ENCODE measurements around the gene MTFMT. TPM values are rescaled to one million over a fixed set of nuclear protein-coding genes. Genes with fewer than 3 reads are reported as not detected.

MTFMT gene
- total and polyA plus RNA-seq, 9 donors = 11.5 to 30.3 (median 18.9) TPM

DNA sequence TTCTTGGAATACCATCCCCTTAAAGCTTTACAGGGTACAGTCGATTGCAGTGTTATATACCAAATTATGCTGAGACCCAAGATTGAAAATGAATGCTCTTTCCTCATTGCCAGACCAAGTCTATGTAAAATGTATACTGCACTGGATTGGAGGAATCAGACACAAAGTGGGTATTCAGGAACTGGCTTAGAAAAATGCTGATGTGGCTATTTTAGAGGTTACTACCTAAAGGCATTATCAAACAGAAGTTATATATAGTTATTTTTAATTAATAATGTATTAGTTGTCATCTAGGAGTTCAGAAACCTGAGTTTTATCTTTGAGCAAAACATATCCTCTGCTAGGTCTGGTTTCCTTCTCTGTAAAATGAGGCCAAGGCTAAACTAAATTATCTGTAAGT is 36.1 kb downstream of the MTFMT start:
- TF ChIP-seq POLR2A (IDR thresholded peaks at IDR 0.05) = no peak
- TF ChIP-seq, protein P1, sequence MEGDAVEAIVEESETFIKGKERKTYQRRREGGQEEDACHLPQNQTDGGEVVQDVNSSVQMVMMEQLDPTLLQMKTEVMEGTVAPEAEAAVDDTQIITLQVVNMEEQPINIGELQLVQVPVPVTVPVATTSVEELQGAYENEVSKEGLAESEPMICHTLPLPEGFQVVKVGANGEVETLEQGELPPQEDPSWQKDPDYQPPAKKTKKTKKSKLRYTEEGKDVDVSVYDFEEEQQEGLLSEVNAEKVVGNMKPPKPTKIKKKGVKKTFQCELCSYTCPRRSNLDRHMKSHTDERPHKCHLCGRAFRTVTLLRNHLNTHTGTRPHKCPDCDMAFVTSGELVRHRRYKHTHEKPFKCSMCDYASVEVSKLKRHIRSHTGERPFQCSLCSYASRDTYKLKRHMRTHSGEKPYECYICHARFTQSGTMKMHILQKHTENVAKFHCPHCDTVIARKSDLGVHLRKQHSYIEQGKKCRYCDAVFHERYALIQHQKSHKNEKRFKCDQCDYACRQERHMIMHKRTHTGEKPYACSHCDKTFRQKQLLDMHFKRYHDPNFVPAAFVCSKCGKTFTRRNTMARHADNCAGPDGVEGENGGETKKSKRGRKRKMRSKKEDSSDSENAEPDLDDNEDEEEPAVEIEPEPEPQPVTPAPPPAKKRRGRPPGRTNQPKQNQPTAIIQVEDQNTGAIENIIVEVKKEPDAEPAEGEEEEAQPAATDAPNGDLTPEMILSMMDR (IDR thresholded peaks at IDR 0.05) = no peak
- no peak for TF ChIP-seq EP300 (IDR thresholded peaks at IDR 0.05)
- Histone ChIP-seq H3K4me1 (ENCODE audit: insufficient read depth) (peaks cover 2% of the 10 kb centered on the region), H3K9me3 (no peaks in the 10 kb centered on the region), H3K27me3 (no peaks in the 10 kb centered on the region), H3K4me3 (no peak overlapping the region), H3K27ac (no peak overlapping the region), H3K36me3 (no peaks in the 10 kb centered on the region)
- intact Hi-C loops (cut with DNase I) = no loop called here
- DNase-seq = no peak
- 16 to 38% (median 22%) methylated on average over 1 of the region's 1 CpG for WGBS, 3 donors

DNA sequence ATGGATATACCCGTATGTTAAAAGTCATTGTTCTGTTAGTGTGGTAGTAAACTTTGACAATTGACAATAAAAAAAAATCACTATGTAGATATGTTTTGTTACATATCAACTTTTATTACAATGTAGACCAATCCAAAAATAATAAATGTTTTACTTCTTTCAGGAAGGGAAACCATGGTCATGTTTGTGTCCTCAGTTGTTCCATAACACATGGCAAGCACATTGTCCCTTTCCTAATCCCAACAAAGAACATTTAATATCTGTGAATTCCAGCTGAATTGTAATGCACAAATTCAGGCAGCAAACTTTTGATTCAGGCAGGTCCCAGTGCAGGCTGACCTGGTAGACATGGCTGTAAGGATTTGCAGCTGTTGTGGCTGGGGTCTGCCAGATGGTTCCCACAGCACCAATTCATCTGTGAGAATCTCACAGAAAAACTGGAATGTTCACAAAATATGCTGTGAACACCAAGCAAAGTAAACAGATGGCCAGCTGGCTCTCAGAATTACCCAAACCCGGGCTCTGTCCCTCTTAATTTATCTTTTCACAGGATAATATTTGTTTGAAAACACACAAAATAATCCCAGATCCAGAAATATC is 37.8 kb downstream of the MTFMT start:
- no peaks in the 10 kb centered on the region for H3K27me3 ChIP-seq
- no peak overlapping the region for H3K27ac ChIP-seq
- H3K9me3 ChIP-seq = no peaks in the 10 kb centered on the region
- peaks cover 2% of the 10 kb centered on the region for H3K4me1 ChIP-seq (ENCODE audit: insufficient read depth)
- no peaks in the 10 kb centered on the region for H3K36me3 ChIP-seq
- TF ChIP-seq EP300 (IDR thresholded peaks at IDR 0.05) (no peak), POLR2A (IDR thresholded peaks at IDR 0.05) (no peak)
- TF ChIP-seq, protein P1 (IDR thresholded peaks at IDR 0.05) = no peak
- peak in 3 of 5 donors; percentile 36 to 55 (median 44) for DNase-seq
- no peak overlapping the region for H3K4me3 ChIP-seq
- 17 to 26% (median 22%) methylated on average over 2 of the region's 2 CpGs for whole genome bisulfite sequencing, 3 donors
- intact Hi-C loops (cut with DNase I) = no loop called here

GRCh38 chr15:64990168-64990470 is 39.3 kb downstream of the MTFMT start:
- no peaks in the 10 kb centered on the region for H3K27me3 ChIP-seq
- H3K27ac ChIP-seq = peak overlapping the region; percentile 39 to 85
- 3 to 4% (median 4%) methylated on average over 9 of the region's 9 CpGs for WGBS, 3 donors
- DNase-seq = no peak
- H3K4me3 ChIP-seq = peak overlapping the region; percentile 98
- H3K9me3 ChIP-seq = no peaks in the 10 kb centered on the region
- H3K4me1 ChIP-seq (ENCODE audit: insufficient read depth) = peaks cover 2% of the 10 kb centered on the region
- no peaks in the 10 kb centered on the region for H3K36me3 ChIP-seq
- TF ChIP-seq, protein P1 (IDR thresholded peaks at IDR 0.05) = no peak
- no peak for TF ChIP-seq POLR2A (IDR thresholded peaks at IDR 0.05)
- TF ChIP-seq EP300 (IDR thresholded peaks at IDR 0.05) = no peak
- intact Hi-C loops (cut with DNase I) = no loop called here

GRCh38 chr15:64989416-64990167 is 39.8 kb downstream of the MTFMT start, which contains the start of gene SPG21:
Gene SPG21, minus strand, starts transcription at chr15:64989914. Its CDS starts 6,345 bp downstream, at chr15:64983569.
- DNase-seq = peak; percentile 93 to 97 (median 96)
- WGBS, 3 donors = 0 to 1% (median 0%) methylated on average over 67 to 75 of the region's 75 CpGs
- no peaks in the 10 kb centered on the region for H3K27me3 ChIP-seq
- peak within 1 kb of the TSS; percentile 85 to 86 for H3K27ac ChIP-seq
- no peaks in the 10 kb centered on the region for H3K36me3 ChIP-seq
- intact Hi-C loops (cut with DNase I) = no loop called here
- TF ChIP-seq POLR2A (IDR thresholded peaks at IDR 0.05) = peak; percentile 58
- TF ChIP-seq EP300 (IDR thresholded peaks at IDR 0.05) = no peak
- TF ChIP-seq, protein P1 (IDR thresholded peaks at IDR 0.05) = no peak
- peaks cover 2% of the 10 kb centered on the region for H3K4me1 ChIP-seq (ENCODE audit: insufficient read depth)
- no peaks in the 10 kb centered on the region for H3K9me3 ChIP-seq
- H3K4me3 ChIP-seq = peak within 1 kb of the TSS; percentile 98

Measured in ovary (tissue), 9 donors.